ENCODE results near the gene CD164L2.

Gene CD164L2

GRCh38 chr1:27367160-27367650, 15.9 kb downstream of the CD164L2 start:
- Histone ChIP-seq H3K27me3 (ENCODE audit: insufficient read depth, low read depth) (no peaks in the 10 kb centered on the region), H3K4me1 (ENCODE audit: low read depth, poor library complexity, severe bottlenecking) (peaks cover 17% of the 10 kb centered on the region), H3K9ac (peak overlapping the region; percentile 61; the same call in 1 of the 2 replicates), H4K20me1 (ENCODE audit: insufficient read depth) (no peaks in the 10 kb centered on the region), H3K36me3 (ENCODE audit: insufficient read depth) (no peaks in the 10 kb centered on the region), H3K4me2 (peak overlapping the region; percentile 97), H3K27ac (no peak overlapping the region), H3K79me2 (ENCODE audit: insufficient read depth, low read depth) (no peaks in the 10 kb centered on the region), H2AFZ (ENCODE audit: low read depth) (peak overlapping the region; percentile 100), H3K4me3 (IDR thresholded peaks at IDR 0.05; ENCODE audit: insufficient read depth, low read depth, low read length) (peak overlapping the region; percentile 35)
- TF ChIP-seq CTCF (conservative IDR thresholded peaks at IDR 0.05; ENCODE audit: low read depth, low read length) = no peak

- peak within 1 kb of the TSS; percentile 100 for H2AFZ ChIP-seq (ENCODE audit: low read depth)
- H4K20me1 ChIP-seq (ENCODE audit: insufficient read depth) = no peaks in the 10 kb centered on the region
- peak within 1 kb of the TSS; percentile 35 for H3K4me3 ChIP-seq (IDR thresholded peaks at IDR 0.05; ENCODE audit: insufficient read depth, low read depth, low read length)
- H3K27ac ChIP-seq = no peak within 1 kb of the TSS
- TF ChIP-seq CTCF (conservative IDR thresholded peaks at IDR 0.05; ENCODE audit: low read depth, low read length) = peak; percentile 60
- H3K4me2 ChIP-seq = peak within 1 kb of the TSS; percentile 97
- H3K79me2 ChIP-seq (ENCODE audit: insufficient read depth, low read depth) = no peaks in the 10 kb centered on the region
- no peaks in the 10 kb centered on the region for H3K27me3 ChIP-seq (ENCODE audit: insufficient read depth, low read depth)
- no peaks in the 10 kb centered on the region for H3K36me3 ChIP-seq (ENCODE audit: insufficient read depth)
- peak within 1 kb of the TSS; percentile 61; the same call in 1 of the 2 replicates for H3K9ac ChIP-seq
- peaks cover 17% of the 10 kb centered on the region for H3K4me1 ChIP-seq (ENCODE audit: low read depth, poor library complexity, severe bottlenecking)
These were observed 16.5 kb downstream of the CD164L2 start, which contains the start of gene MAP3K6 for GRCh38 chr1:27366411-27367159. TSS of gene MAP3K6 (minus strand) at chr1:27366961. CDS start at chr1:27366597, 364 bp downstream.

GRCh38 chr1:27366113-27366410, 17.1 kb downstream of the CD164L2 start:
- H3K27me3 ChIP-seq (ENCODE audit: insufficient read depth, low read depth) = no peaks in the 10 kb centered on the region
- H3K79me2 ChIP-seq (ENCODE audit: insufficient read depth, low read depth) = no peaks in the 10 kb centered on the region
- H4K20me1 ChIP-seq (ENCODE audit: insufficient read depth) = no peaks in the 10 kb centered on the region
- TF ChIP-seq CTCF (conservative IDR thresholded peaks at IDR 0.05; ENCODE audit: low read depth, low read length) = no peak
- peak overlapping the region; percentile 78 for H3K4me2 ChIP-seq
- peak overlapping the region; percentile 35 for H3K4me3 ChIP-seq (IDR thresholded peaks at IDR 0.05; ENCODE audit: insufficient read depth, low read depth, low read length)
- peak overlapping the region; percentile 100 for H2AFZ ChIP-seq (ENCODE audit: low read depth)
- peaks cover 17% of the 10 kb centered on the region for H3K4me1 ChIP-seq (ENCODE audit: low read depth, poor library complexity, severe bottlenecking)
- H3K9ac ChIP-seq = peak overlapping the region; percentile 35; the same call in 1 of the 2 replicates
- H3K36me3 ChIP-seq (ENCODE audit: insufficient read depth) = no peaks in the 10 kb centered on the region
- H3K27ac ChIP-seq = no peak overlapping the region

- Histone ChIP-seq H3K9ac (peak overlapping the region; percentile 35; the same call in 1 of the 2 replicates), H3K27me3 (ENCODE audit: insufficient read depth, low read depth) (no peaks in the 10 kb centered on the region), H3K36me3 (ENCODE audit: insufficient read depth) (no peaks in the 10 kb centered on the region), H3K4me1 (ENCODE audit: low read depth, poor library complexity, severe bottlenecking) (peaks cover 17% of the 10 kb centered on the region), H3K4me3 (IDR thresholded peaks at IDR 0.05; ENCODE audit: insufficient read depth, low read depth, low read length) (peak overlapping the region; percentile 22), H3K79me2 (ENCODE audit: insufficient read depth, low read depth) (no peaks in the 10 kb centered on the region), H4K20me1 (ENCODE audit: insufficient read depth) (no peaks in the 10 kb centered on the region), H3K4me2 (peak overlapping the region; percentile 78), H3K27ac (no peak overlapping the region), H2AFZ (ENCODE audit: low read depth) (peak overlapping the region; percentile 100)
- TF ChIP-seq CTCF (conservative IDR thresholded peaks at IDR 0.05; ENCODE audit: low read depth, low read length) = no peak
These were observed 17.6 kb downstream of the CD164L2 start for GRCh38 chr1:27365372-27366112.

Data from KMS-11 (cell line).